D721Med (cell line): ENCODE results near the gene TNIK.

Experiments used
- DNase-seq: peaks from one replicate; pipeline ENCODE4 v3.0.0; 2011; ENCODE audit warnings: low spot score; ENCODE audit not compliant: insufficient read length
- FAIRE-seq: peaks from 2 replicates; lab custom pipeline; 2011; peaks lifted over from hg19 to GRCh38; lab: Jason Lieb, UNC
- TF ChIP-seq, protein P1 (sequence below): IDR thresholded peaks from 2 replicates; pipeline ENCODE4 v1.5.1; 2012; ENCODE audit warnings: mild to moderate bottlenecking, control low read depth; ENCODE audit not compliant: insufficient read depth; ENCODE audit errors: missing control alignments

TNIK gene

GRCh38 chr3:171200052-171200749, 260.0 kb downstream of the TNIK start:
- FAIRE-seq (no peak), DNase-seq (no peak)
- TF ChIP-seq, protein P1, sequence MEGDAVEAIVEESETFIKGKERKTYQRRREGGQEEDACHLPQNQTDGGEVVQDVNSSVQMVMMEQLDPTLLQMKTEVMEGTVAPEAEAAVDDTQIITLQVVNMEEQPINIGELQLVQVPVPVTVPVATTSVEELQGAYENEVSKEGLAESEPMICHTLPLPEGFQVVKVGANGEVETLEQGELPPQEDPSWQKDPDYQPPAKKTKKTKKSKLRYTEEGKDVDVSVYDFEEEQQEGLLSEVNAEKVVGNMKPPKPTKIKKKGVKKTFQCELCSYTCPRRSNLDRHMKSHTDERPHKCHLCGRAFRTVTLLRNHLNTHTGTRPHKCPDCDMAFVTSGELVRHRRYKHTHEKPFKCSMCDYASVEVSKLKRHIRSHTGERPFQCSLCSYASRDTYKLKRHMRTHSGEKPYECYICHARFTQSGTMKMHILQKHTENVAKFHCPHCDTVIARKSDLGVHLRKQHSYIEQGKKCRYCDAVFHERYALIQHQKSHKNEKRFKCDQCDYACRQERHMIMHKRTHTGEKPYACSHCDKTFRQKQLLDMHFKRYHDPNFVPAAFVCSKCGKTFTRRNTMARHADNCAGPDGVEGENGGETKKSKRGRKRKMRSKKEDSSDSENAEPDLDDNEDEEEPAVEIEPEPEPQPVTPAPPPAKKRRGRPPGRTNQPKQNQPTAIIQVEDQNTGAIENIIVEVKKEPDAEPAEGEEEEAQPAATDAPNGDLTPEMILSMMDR = no peak

- DNase-seq = no peak
- no peak for FAIRE-seq
These were observed 260.8 kb downstream of the TNIK start for GRCh38 chr3:171199473-171199829.

DNA sequence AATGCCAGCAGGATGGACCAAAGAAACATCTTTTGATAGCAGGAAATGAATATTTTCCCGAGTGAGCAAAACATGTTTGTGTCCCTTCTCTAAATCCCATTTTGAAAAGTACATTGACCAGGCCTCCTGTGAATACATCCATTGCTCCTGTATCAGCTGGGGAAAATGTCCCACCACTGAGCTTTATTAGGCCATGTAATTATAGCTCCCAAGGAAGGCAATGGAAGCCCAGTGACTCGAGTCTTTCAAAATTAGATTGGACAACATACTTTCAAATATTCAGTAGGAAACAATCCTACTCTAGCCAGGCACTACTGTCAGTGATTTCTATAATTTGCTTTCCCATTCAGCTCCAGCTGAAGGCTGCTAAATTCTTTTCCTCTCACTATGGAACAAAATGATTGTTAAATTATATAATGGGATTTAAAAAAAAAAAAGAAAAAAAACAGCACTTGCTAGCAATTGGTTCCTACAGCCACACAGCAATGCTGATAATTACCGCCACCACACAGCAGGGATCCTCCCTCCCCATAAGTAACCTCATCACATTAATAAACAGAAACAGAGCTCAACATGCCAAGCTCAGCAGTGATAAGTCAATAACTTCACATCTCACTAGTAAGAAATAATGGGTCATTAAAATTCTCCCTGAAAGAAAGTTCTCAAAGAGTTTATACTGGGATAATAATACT, 261.3 kb downstream of the TNIK start:
- DNase-seq (no peak), FAIRE-seq (no peak)
- TF ChIP-seq, protein P1 = no peak

More at GRCh38 chr3:171199473-171199829, 260.8 kb downstream of the TNIK start:
- TF ChIP-seq, protein P1 = no peak

DNA sequence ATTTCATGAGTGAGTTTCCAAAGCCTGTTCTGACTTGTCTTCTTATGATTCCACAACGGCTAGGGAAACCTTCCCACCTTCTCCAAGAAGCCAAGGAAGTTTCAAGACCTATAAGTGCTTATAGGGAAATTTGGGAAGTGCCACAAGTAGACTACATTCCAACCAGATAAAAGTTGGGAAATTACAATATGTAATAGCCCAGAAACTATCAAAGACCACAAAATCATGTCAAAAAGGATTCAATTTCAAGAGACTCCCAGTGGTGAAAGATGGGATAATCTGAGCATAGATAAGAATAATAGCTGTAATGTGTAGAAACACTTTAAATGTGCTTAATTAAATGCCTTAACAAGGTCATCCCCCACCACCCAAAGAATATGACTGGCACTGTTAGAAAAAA, 264.5 kb downstream of the TNIK start:
- TF ChIP-seq, protein P1 = no peak
- no peak for FAIRE-seq
- no peak for DNase-seq

DNA sequence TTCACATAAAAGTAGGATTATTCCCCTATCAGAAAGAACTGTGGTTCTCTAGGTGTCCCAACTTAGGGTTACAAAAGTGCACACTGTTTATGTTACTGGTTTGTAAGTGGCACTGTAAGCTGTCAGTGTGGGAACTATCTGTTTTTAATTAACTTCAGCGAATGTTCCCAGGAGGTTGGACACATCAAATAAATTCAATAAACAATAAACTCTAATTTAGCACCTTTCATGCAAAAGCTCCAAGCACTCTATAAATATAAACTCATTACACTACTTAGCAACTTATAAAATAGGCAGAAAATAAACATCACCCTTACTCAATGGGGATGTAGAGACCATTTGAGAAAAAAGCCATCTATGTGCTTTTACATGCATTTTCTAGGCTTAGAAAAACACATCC, 265.2 kb downstream of the TNIK start:
- TF ChIP-seq, protein P1 = no peak
- FAIRE-seq (no peak), DNase-seq (no peak)

DNA sequence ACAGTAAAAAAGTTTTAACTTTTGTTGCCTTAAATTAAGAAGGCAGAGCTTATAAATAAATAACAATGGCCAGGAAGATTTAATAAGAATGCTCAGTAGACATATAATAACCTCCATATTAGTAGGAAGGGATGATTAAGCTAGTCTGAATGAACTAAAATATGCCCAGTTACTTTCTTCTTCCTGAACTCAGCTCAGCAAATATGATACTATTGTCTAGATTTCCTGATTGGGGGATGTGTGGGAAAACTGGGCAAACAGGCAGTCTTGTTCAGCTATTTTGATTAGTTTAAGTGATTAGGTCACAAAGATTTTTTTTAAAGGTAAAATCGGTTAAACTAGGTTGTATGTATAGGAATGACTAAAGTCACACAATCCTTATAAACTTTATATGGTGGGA, 266.5 kb downstream of the TNIK start:
- DNase-seq (no peak), FAIRE-seq (no peak)
- TF ChIP-seq, protein P1 = no peak
